Motor neuron (in vitro differentiated cells): ENCODE measurements around the gene IMP3. TPM values are rescaled to one million over a fixed set of nuclear protein-coding genes. Genes with fewer than 3 reads are reported as not detected.
"Not testable (repeated sequence)": the region's sequence is repeated elsewhere in the genome, so short reads cannot be mapped to it uniquely, and the experiment has no call there.

Source experiments
- ATAC-seq, 8 experiments: fragments of 200-7000 bp; cut with Tn5 transposase; replicated peaks in 6 of 8; 2 replicates each; pipeline ENCODE4 v1.8.0; 2021; ENCODE audit warnings: mild to moderate bottlenecking in 8 of 8, moderate library complexity in 8 of 8
- H3K27ac ChIP-seq, 2 donors: fragments of 250-450 bp; sonication (Bioruptor Pico); 2 replicates each; pipeline ENCODE4 v1.9.0; 2021; ENCODE audit warnings: antibody characterized with exemption in 2 of 2, mild to moderate bottlenecking in 2 of 2, moderate library complexity in 1 of 2
- H3K4me1 ChIP-seq, 2 donors: fragments of 250-450 bp; sonication (Bioruptor Pico); replicated peaks in 1 of 2; 2 replicates each; pipeline ENCODE4 v1.6.1; 2021; ENCODE audit warnings: antibody characterized with exemption in 2 of 2, mild to moderate bottlenecking in 2 of 2, moderate library complexity in 1 of 2
- H3K4me3 ChIP-seq, 5 donors: fragments of 250-450 bp; sonication (Bioruptor Pico); 2 replicates each; pipeline ENCODE4 v1.9.0; 2021; ENCODE audit warnings: antibody characterized with exemption in 5 of 5, mild to moderate bottlenecking in 5 of 5, moderate library complexity in 4 of 5
- WGBS, 10 experiments: fragments of 450-650 bp; shearing (Covaris generic); methylation state at CpG; one replicate each; pipeline ENCODE4 v1.0.0; 2022; 5-methylcytosine and 5-hydroxymethylcytosine counted together
- in situ Hi-C, 9 experiments: fragments of 400-800 bp; cut with MboI; loops; one replicate each; pipeline ENCODE4 v1.15.0; 2021; ENCODE audit warnings: low sequenced_read_pairs in 9 of 9, low pct_unique_long_range_greater_than_20kb in 2 of 9; ENCODE audit not compliant: unreplicated experiment in 9 of 9
- total RNA-seq, 8 experiments: library from RNA; unstranded; fragments of 300-600 nt; gene quantifications; 2 replicates each; pipeline versions ENCODE4 v1.2.3 to v1.2.4, GENCODE V29; 2022

The IMP3 gene
- total RNA-seq, 8 experiments from 2014 or later, result 29.5 to 83.6 (median 42.7) TPM

- peaks cover 7 to 12% of the 10 kb centered on the region in 2 donors for H3K4me1 ChIP-seq
- ATAC-seq, result no peak
- in situ Hi-C loops, result no loop called here
- no peak overlapping the region for H3K27ac ChIP-seq
- no peak overlapping the region for H3K4me3 ChIP-seq
- whole genome bisulfite sequencing, 10 experiments, result 78 to 100% (median 100%) methylated on average over 1 to 4 of the region's 5 CpGs; no CpG with 5 or more reads in 3 of the 10 experiments
Observed at GRCh38 chr15:75641603-75642002, 1.6 kb upstream of the IMP3 start.

- peak overlapping the region in 4 of 5 donors; percentile 59 to 82 (median 76) for H3K4me3 ChIP-seq
- in situ Hi-C loops, result no loop called here
- no peak overlapping the region for H3K27ac ChIP-seq
- H3K4me1 ChIP-seq, result peaks cover 7 to 12% of the 10 kb centered on the region in 2 donors
- no peak for ATAC-seq
- WGBS, 10 experiments, result 55 to 100% (median 72%) methylated on average over 1 to 4 of the region's 4 CpGs; no CpG with 5 or more reads in 2 of the 10 experiments
Observed at GRCh38 chr15:75641179-75641503, 1.1 kb upstream of the IMP3 start.

GRCh38 chr15:75640483-75641178 is 607 bp upstream of the IMP3 start:
- Histone ChIP-seq H3K27ac (peak overlapping the region; percentile 62 to 65), H3K4me1 (peaks cover 7 to 12% of the 10 kb centered on the region in 2 donors), H3K4me3 (peak overlapping the region; percentile 51 to 82 (median 70))
- peak; percentile 24 to 58 (median 50) for ATAC-seq
- in situ Hi-C loops, result no loop called here
- WGBS, 10 experiments, result 0 to 26% (median 3%) methylated on average over 1 to 13 of the region's 17 CpGs; no CpG with 5 or more reads in 1 of the 10 experiments

- Histone ChIP-seq H3K4me3 (peak overlapping the region; percentile 51 to 82 (median 70)), H3K4me1 (peaks cover 7 to 12% of the 10 kb centered on the region in 2 donors), H3K27ac (peak overlapping the region; percentile 76 to 91)
- no peak for ATAC-seq
- 0 to 2% (median 0%) methylated on average over 2 to 16 of the region's 16 CpGs for WGBS, 10 experiments
- in situ Hi-C loops, result no loop called here
Observed at GRCh38 chr15:75639191-75639708, 774 bp downstream of the IMP3 start.

- in situ Hi-C loops, result no loop called here
- ATAC-seq, result no peak
- Histone ChIP-seq H3K4me1 (peaks cover 7 to 12% of the 10 kb centered on the region in 2 donors), H3K27ac (no peak overlapping the region), H3K4me3 (no peak overlapping the region)
- WGBS, 10 experiments, result 38 to 100% (median 82%) methylated on average over 1 to 3 of the region's 4 CpGs; no CpG with 5 or more reads in 3 of the 10 experiments
Observed at GRCh38 chr15:75637245-75638009, 2.6 kb downstream of the IMP3 start.

- 88 to 100% (median 95%) methylated on average over 2 to 4 of the region's 6 CpGs; no CpG with 5 or more reads in 2 of the 10 experiments for WGBS, 10 experiments
- no peak overlapping the region for H3K4me3 ChIP-seq
- no peak for ATAC-seq
- in situ Hi-C loops, result no loop called here
- peaks cover 7 to 11% of the 10 kb centered on the region in 2 donors for H3K4me1 ChIP-seq
- H3K27ac ChIP-seq, result no peak overlapping the region
Observed at GRCh38 chr15:75636026-75636425, 4.0 kb downstream of the IMP3 start.

GRCh38 chr15:75633922-75634321 is 6.1 kb downstream of the IMP3 start:
- ATAC-seq, H3K4me3 ChIP-seq, H3K27ac ChIP-seq, H3K4me1 ChIP-seq, in situ Hi-C loops: not testable (repeated sequence)
- WGBS, 10 experiments, result 65 to 100% (median 84%) methylated on average over 1 to 6 of the region's 7 CpGs; no CpG with 5 or more reads in 2 of the 10 experiments

- ATAC-seq, result no peak
- Histone ChIP-seq H3K4me1 (no peaks in the 10 kb centered on the region), H3K4me3 (no peak overlapping the region), H3K27ac (no peak overlapping the region)
- in situ Hi-C loops, result no loop called here
Observed at GRCh38 chr15:75631935-75632334, 8.1 kb downstream of the IMP3 start.

GRCh38 chr15:75625542-75626347 is 14.3 kb downstream of the IMP3 start, which contains the start of gene SNUPN:
Gene SNUPN (minus strand): TSS chr15:75625725. CDS start chr15:75621051, 4,674 bp downstream.
- Histone ChIP-seq H3K27ac (peak within 1 kb of the TSS; percentile 90 to 97), H3K4me1 (peaks cover 0 to 2% of the 10 kb centered on the region in 2 donors), H3K4me3 (peak within 1 kb of the TSS; percentile 78 to 99 (median 93))
- ATAC-seq, result peak; percentile 75 to 91 (median 88)
- in situ Hi-C loops, result no loop called here
- WGBS, 10 experiments, result 0 to 6% (median 0%) methylated on average over 1 to 16 of the region's 47 CpGs; no CpG with 5 or more reads in 3 of the 10 experiments

GRCh38 chr15:75622505-75622904 is 17.5 kb downstream of the IMP3 start:
- in situ Hi-C loops, result no loop called here
- ATAC-seq, result no peak
- 20 to 100% (median 82%) methylated on average over 1 to 2 of the region's 2 CpGs; no CpG with 5 or more reads in 1 of the 10 experiments for WGBS, 10 experiments
- Histone ChIP-seq H3K27ac (no peak overlapping the region), H3K4me3 (no peak overlapping the region), H3K4me1 (peaks cover 0 to 2% of the 10 kb centered on the region in 2 donors)

- WGBS, 10 experiments, result 0 to 93% (median 60%) methylated on average over 1 to 6 of the region's 7 CpGs; no CpG with 5 or more reads in 2 of the 10 experiments
- Histone ChIP-seq H3K4me3 (no peak overlapping the region), H3K27ac (no peak overlapping the region), H3K4me1 (peaks cover 0 to 2% of the 10 kb centered on the region in 2 donors)
- in situ Hi-C loops, result no loop called here
- ATAC-seq, result peak in 3 of 8 experiments; percentile 47 to 64 (median 63)
Observed at GRCh38 chr15:75620841-75621391, 19.1 kb downstream of the IMP3 start.
